GM23338 (cell line): ENCODE data around the gene TMEM59. TPM values are rescaled to one million over a fixed set of nuclear protein-coding genes. Genes with fewer than 3 reads are reported as not detected.

Experiments used
- ATAC-seq: fragments of 200-7000 bp; cut with Tn5 transposase; 3 replicates; pipeline ENCODE4 v1.9.1; 2020
- DNase-seq: peaks from one replicate; pipeline ENCODE4 v3.0.0-alpha.2; 2015; ENCODE audit warnings: low spot score
- H2AFZ ChIP-seq: fragments of 200-600 bp; sonication (generic); 2 replicates; pipeline ENCODE4 v1.8.0; 2016; ENCODE audit warnings: antibody characterized with exemption, mild to moderate bottlenecking, moderate library complexity
- H3F3A ChIP-seq: fragments of 200-600 bp; sonication (generic); replicated peaks from 2 replicates; pipeline ENCODE4 v1.8.0; 2017; ENCODE audit warnings: antibody characterized with exemption, mixed run types, low read depth
- H3K27ac ChIP-seq: fragments of 200-600 bp; sonication (generic); 2 replicates; pipeline ENCODE4 v1.6.1; 2016; ENCODE audit warnings: low read depth
- H3K27me3 ChIP-seq: fragments of 200-600 bp; sonication (generic); 2 replicates; pipeline ENCODE4 v1.8.0; 2016; ENCODE audit warnings: mild to moderate bottlenecking, mixed run types, moderate library complexity; ENCODE audit not compliant: insufficient read depth
- H3K36me3 ChIP-seq: fragments of 200-600 bp; sonication (generic); 2 replicates; pipeline ENCODE4 v1.8.0; 2016; ENCODE audit warnings: mild to moderate bottlenecking; ENCODE audit not compliant: insufficient read depth
- H3K4me1 ChIP-seq: fragments of 200-600 bp; sonication (generic); 2 replicates; pipeline ENCODE4 v1.8.0; 2016; ENCODE audit warnings: mild to moderate bottlenecking, moderate library complexity; ENCODE audit not compliant: insufficient read depth
- H3K4me2 ChIP-seq: fragments of 200-600 bp; sonication (generic); 2 replicates; pipeline ENCODE4 v1.7.1; 2017; ENCODE audit warnings: mixed run types
- H3K4me3 ChIP-seq: fragments of 200-600 bp; sonication (generic); 2 replicates; pipeline ENCODE4 v1.6.1; 2016; ENCODE audit warnings: mixed run types
- H3K79me2 ChIP-seq: fragments of 200-600 bp; sonication (generic); replicated peaks from 2 replicates; pipeline ENCODE4 v1.8.0; 2017; ENCODE audit warnings: mild to moderate bottlenecking; ENCODE audit not compliant: insufficient read depth
- H3K9me2 ChIP-seq: fragments of 200-600 bp; sonication (generic); 2 replicates; pipeline ENCODE4 v1.8.0; 2017; ENCODE audit not compliant: insufficient read depth
- H4K20me1 ChIP-seq: fragments of 200-600 bp; sonication (generic); replicated peaks from 2 replicates; pipeline ENCODE4 v1.8.0; 2017; ENCODE audit warnings: mild to moderate bottlenecking; ENCODE audit not compliant: insufficient read depth
- H3K27ac Mint-ChIP-seq: 2 replicates; pipeline ENCODE4 v1.8.0; 2020; ENCODE audit warnings: inconsistent platforms, mild to moderate bottlenecking, moderate library complexity, mixed read lengths
- H3K27me3 Mint-ChIP-seq: 3 replicates; pipeline ENCODE4 v1.8.0; 2022; ENCODE audit warnings: low read depth, mild to moderate bottlenecking, moderate library complexity, mixed read lengths, inconsistent platforms; ENCODE audit not compliant: insufficient read depth, poor library complexity
- H3K36me3 Mint-ChIP-seq: 3 replicates; pipeline ENCODE4 v1.8.0; 2021; ENCODE audit warnings: low read depth, mild to moderate bottlenecking, inconsistent platforms, moderate library complexity, mixed read lengths
- H3K4me1 Mint-ChIP-seq: 3 replicates; pipeline ENCODE4 v1.8.0; 2020; ENCODE audit warnings: mild to moderate bottlenecking, inconsistent platforms, mixed read lengths
- H3K4me3 Mint-ChIP-seq: 3 replicates; pipeline ENCODE4 v1.8.0; 2021; ENCODE audit warnings: moderate library complexity, mild to moderate bottlenecking, inconsistent platforms, mixed read lengths
- H3K9me3 Mint-ChIP-seq: 3 replicates; pipeline ENCODE4 v1.8.0; 2020; ENCODE audit warnings: moderate library complexity, mild to moderate bottlenecking, inconsistent platforms, mixed read lengths
- CREB1 ChIP-seq: fragments of 250-450 bp; sonication (Bioruptor Pico); IDR thresholded peaks from 2 replicates; pipeline ENCODE4 v1.5.0; 2020; ENCODE audit warnings: low read depth, mild to moderate bottlenecking, moderate library complexity
- ETS1 ChIP-seq: IDR thresholded peaks from 2 replicates; pipeline ENCODE4 v1.6.1; 2016; ENCODE audit warnings: antibody characterized with exemption
- EZH2 ChIP-seq: fragments of 200-600 bp; sonication (generic); IDR thresholded peaks from one replicate; pipeline ENCODE4 v1.8.0; 2017; ENCODE audit warnings: antibody characterized with exemption, mild to moderate bottlenecking, low read depth; ENCODE audit not compliant: unreplicated experiment
- EZH2phosphoT487 ChIP-seq: fragments of 200-600 bp; sonication (generic); IDR thresholded peaks from one replicate; pipeline ENCODE4 v1.8.1; 2018; ENCODE audit warnings: antibody characterized with exemption; ENCODE audit not compliant: unreplicated experiment
- JUNB ChIP-seq: IDR thresholded peaks from one replicate; pipeline ENCODE4 v1.6.1; 2016; ENCODE audit warnings: antibody characterized with exemption; ENCODE audit not compliant: unreplicated experiment
- POLR2AphosphoS5 ChIP-seq: IDR thresholded peaks from 2 replicates; pipeline ENCODE4 v1.6.1; 2016; ENCODE audit warnings: antibody characterized with exemption, low read depth
- REST ChIP-seq: IDR thresholded peaks from one replicate; pipeline ENCODE4 v1.6.1; 2018; ENCODE audit warnings: antibody characterized with exemption; ENCODE audit not compliant: unreplicated experiment
- STAT1 ChIP-seq: IDR thresholded peaks from one replicate; pipeline ENCODE4 v1.6.1; 2016; ENCODE audit warnings: antibody characterized with exemption; ENCODE audit not compliant: unreplicated experiment
- ZNF114 ChIP-seq: fragments of 250-450 bp; sonication (Bioruptor Pico); IDR thresholded peaks from 2 replicates; pipeline ENCODE4 v1.5.0; 2020; ENCODE audit warnings: mild to moderate bottlenecking, moderate library complexity
- ZNF331 ChIP-seq: fragments of 250-450 bp; sonication (Bioruptor Pico); IDR thresholded peaks from 2 replicates; pipeline ENCODE4 v1.5.0; 2020; ENCODE audit warnings: low read depth, mild to moderate bottlenecking, moderate library complexity
- ZNF462 ChIP-seq: fragments of 250-450 bp; sonication (Bioruptor Pico); IDR thresholded peaks from 2 replicates; pipeline ENCODE4 v1.5.0; 2020; ENCODE audit warnings: mild to moderate bottlenecking, moderate library complexity
- polyA plus RNA-seq: library from polyadenylated mRNA; unstranded; fragments of >200 nt; fragmentation: Nextera tagmentation; extraction: Ambion mirVana; gene quantifications from 2 replicates; pipeline ENCODE4 v1.2.1, GENCODE V29; 2016
- total RNA-seq: library from RNA; depleted of rRNA; stranded (reverse); fragments of >200 nt; shearing (Covaris generic); gene quantifications from 2 replicates; pipeline ENCODE4 v1.2.3, GENCODE V29; 2014

TMEM59 gene
- total and polyA plus RNA-seq, 2 experiments from 2014 or later: 81.9 to 132 TPM

GRCh38 chr1:54017979-54018378 is 35.0 kb downstream of the TMEM59 start, which contains the start of gene LDLRAD1 (continued):
- no peak for TF ChIP-seq STAT1

- Histone ChIP-seq H3K36me3 (no peaks in the 10 kb centered on the region), H3K4me3 (no peak overlapping the region), H2AFZ (0 out of 2 replicates have a peak overlapping the region, but pooled peaks have one; percentile 10), H3K27me3 (no peaks in the 10 kb centered on the region), H3K4me2 (no peak overlapping the region), H4K20me1 (no peaks in the 10 kb centered on the region), H3K9me2 (no peaks in the 10 kb centered on the region), H3K27ac (no peak overlapping the region), H3K79me2 (no peaks in the 10 kb centered on the region), H3K4me1 (no peaks in the 10 kb centered on the region), H3F3A (no peaks in the 10 kb centered on the region)
- no peak overlapping the region for H3K27ac Mint-ChIP-seq
- no peaks in the 10 kb centered on the region for H3K36me3 Mint-ChIP-seq
- H3K27me3 Mint-ChIP-seq: peaks cover 12% of the 10 kb centered on the region
- no peak overlapping the region for H3K4me3 Mint-ChIP-seq
- peak; percentile 36 for DNase-seq
- peak; percentile 17; the same call in 2 of the 3 replicates for ATAC-seq
- no peaks in the 10 kb centered on the region for H3K9me3 Mint-ChIP-seq
- H3K4me1 Mint-ChIP-seq: peaks cover 8% of the 10 kb centered on the region
- TF ChIP-seq EZH2phosphoT487 (no peak), ZNF331 (no peak), CREB1 (CRISPR knock-in tag) (no peak), REST (no peak), JUNB (no peak), POLR2AphosphoS5 (no peak), EZH2 (no peak), ZNF114 (CRISPR knock-in tag) (no peak), ETS1 (no peak), ZNF462 (CRISPR knock-in tag) (no peak)
Measured at GRCh38 chr1:54016343-54017282, 36.4 kb downstream of the TMEM59 start.
